PC-9 (cell line): ENCODE data around the gene REV1. TPM values are rescaled to one million over a fixed set of nuclear protein-coding genes. Genes with fewer than 3 reads are reported as not detected.

Experiments used
- total RNA-seq: library from RNA; stranded (reverse); gene quantifications from 2 replicates; pipeline ENCODE4 v1.2.3, GENCODE V29; 2021

Gene REV1
- total RNA-seq, 1 experiment from 2014 or later: 50.5 TPM

Other genes with a start within 250 kb of the REV1 start
- not detected in 2 replicates for gene LYG2, start 234.4 kb downstream of the REV1 start, total RNA-seq
- 0.78 and 1.5 TPM in 2 replicates for gene LYG1, start 188.8 kb downstream of the REV1 start, total RNA-seq
- 35.8 and 38.6 TPM in 2 replicates for gene TXNDC9, start 153.7 kb downstream of the REV1 start, total RNA-seq
- 53.4 and 56.7 TPM in 2 replicates for gene EIF5B, start 152.6 kb downstream of the REV1 start, total RNA-seq